ENCODE data around the gene DOCK6.

The DOCK6 gene

DNA sequence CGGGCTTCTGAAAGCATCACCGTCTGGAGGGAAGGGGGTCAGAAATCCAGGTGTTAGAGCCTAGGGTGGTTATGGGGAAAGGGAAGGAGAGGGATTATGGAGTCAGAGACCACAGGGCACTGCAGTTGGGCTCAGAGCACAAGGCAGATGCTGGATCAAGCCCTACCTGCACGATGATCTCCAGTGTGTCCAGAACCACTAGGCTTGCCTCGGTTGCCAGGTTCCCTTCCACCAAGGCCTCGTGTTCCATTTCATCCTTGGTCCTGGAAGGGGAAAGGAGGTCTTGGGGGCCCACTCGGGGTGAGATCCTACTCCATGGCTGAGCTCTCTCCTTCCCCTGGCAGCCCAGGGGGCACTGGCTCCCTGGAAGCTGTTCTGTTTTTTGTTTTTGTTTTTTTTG, 47.9 kb downstream of the DOCK6 start:
- no peaks in the 10 kb centered on the region for H3K36me3 ChIP-seq (ENCODE audit: control insufficient read depth, insufficient read depth, low read length)

GRCh38 chr19:11210656-11210928, 51.7 kb downstream of the DOCK6 start:
- TF ChIP-seq, protein P1, sequence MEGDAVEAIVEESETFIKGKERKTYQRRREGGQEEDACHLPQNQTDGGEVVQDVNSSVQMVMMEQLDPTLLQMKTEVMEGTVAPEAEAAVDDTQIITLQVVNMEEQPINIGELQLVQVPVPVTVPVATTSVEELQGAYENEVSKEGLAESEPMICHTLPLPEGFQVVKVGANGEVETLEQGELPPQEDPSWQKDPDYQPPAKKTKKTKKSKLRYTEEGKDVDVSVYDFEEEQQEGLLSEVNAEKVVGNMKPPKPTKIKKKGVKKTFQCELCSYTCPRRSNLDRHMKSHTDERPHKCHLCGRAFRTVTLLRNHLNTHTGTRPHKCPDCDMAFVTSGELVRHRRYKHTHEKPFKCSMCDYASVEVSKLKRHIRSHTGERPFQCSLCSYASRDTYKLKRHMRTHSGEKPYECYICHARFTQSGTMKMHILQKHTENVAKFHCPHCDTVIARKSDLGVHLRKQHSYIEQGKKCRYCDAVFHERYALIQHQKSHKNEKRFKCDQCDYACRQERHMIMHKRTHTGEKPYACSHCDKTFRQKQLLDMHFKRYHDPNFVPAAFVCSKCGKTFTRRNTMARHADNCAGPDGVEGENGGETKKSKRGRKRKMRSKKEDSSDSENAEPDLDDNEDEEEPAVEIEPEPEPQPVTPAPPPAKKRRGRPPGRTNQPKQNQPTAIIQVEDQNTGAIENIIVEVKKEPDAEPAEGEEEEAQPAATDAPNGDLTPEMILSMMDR (IDR thresholded peaks at IDR 0.05; ENCODE audit: insufficient read depth, low read length, poor library complexity, severe bottlenecking): no peak
- Histone ChIP-seq H3K4me3 (replicated peaks; ENCODE audit: low read depth, low read length) (no peak overlapping the region), H3K27me3 (replicated peaks; ENCODE audit: control insufficient read depth, insufficient read depth, low read length) (no peaks in the 10 kb centered on the region), H3K36me3 (ENCODE audit: control insufficient read depth, insufficient read depth, low read length) (no peaks in the 10 kb centered on the region)
- no peak for DNase-seq (ENCODE audit: extremely low read depth, insufficient read length)

More for the DNA sequence above, 47.9 kb downstream of the DOCK6 start:
- no peaks in the 10 kb centered on the region for H3K27me3 ChIP-seq (replicated peaks; ENCODE audit: control insufficient read depth, insufficient read depth, low read length)
- DNase-seq (ENCODE audit: extremely low read depth, insufficient read length): no peak
- no peak overlapping the region for H3K4me3 ChIP-seq (replicated peaks; ENCODE audit: low read depth, low read length)
- TF ChIP-seq, protein P1 (IDR thresholded peaks at IDR 0.05; ENCODE audit: insufficient read depth, low read length, poor library complexity, severe bottlenecking): no peak

DNA sequence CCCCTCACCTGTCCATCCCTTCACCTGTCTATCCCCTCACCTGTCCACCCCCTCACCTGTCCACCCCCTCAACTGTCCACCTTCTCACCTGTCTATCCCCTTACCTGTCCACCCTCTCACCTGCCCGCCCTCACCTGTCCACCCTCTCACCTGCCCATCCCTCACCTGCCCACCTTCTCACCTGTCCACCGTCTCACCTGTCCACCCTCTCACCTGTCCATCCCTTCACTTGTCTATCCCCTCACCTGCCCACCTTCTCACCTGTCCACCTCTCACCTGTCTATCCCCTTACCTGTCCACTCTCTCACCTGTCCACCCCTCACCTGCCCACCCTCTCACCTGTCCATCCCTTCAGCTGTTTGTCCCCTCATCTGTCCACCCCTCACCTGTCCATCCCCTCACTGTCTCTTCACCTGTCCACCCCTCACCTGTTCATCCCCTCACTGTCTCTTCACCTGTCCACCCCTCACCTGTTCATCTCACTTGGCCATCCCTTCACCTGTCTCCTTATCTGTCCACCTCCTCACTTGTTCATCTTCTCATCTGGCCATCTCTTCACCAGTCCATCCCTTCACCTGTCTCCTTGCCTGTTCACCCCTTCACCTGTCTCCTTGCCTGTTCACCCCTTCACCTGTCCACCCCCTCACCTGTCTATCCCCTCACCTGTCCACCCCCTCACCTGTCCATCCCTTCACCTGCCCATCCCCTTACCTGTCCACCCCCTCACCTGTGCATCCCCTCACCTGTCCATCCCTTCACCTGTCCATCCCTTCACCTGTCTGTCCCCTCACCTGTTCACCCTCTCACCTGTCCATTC, 52.3 kb downstream of the DOCK6 start:
- H3K27me3 ChIP-seq (replicated peaks; ENCODE audit: control insufficient read depth, insufficient read depth, low read length): no peaks in the 10 kb centered on the region
- TF ChIP-seq, protein P1 (IDR thresholded peaks at IDR 0.05; ENCODE audit: insufficient read depth, low read length, poor library complexity, severe bottlenecking): no peak
- no peaks in the 10 kb centered on the region for H3K36me3 ChIP-seq (ENCODE audit: control insufficient read depth, insufficient read depth, low read length)
- no peak for DNase-seq (ENCODE audit: extremely low read depth, insufficient read length)
- no peak overlapping the region for H3K4me3 ChIP-seq (replicated peaks; ENCODE audit: low read depth, low read length)

DNA sequence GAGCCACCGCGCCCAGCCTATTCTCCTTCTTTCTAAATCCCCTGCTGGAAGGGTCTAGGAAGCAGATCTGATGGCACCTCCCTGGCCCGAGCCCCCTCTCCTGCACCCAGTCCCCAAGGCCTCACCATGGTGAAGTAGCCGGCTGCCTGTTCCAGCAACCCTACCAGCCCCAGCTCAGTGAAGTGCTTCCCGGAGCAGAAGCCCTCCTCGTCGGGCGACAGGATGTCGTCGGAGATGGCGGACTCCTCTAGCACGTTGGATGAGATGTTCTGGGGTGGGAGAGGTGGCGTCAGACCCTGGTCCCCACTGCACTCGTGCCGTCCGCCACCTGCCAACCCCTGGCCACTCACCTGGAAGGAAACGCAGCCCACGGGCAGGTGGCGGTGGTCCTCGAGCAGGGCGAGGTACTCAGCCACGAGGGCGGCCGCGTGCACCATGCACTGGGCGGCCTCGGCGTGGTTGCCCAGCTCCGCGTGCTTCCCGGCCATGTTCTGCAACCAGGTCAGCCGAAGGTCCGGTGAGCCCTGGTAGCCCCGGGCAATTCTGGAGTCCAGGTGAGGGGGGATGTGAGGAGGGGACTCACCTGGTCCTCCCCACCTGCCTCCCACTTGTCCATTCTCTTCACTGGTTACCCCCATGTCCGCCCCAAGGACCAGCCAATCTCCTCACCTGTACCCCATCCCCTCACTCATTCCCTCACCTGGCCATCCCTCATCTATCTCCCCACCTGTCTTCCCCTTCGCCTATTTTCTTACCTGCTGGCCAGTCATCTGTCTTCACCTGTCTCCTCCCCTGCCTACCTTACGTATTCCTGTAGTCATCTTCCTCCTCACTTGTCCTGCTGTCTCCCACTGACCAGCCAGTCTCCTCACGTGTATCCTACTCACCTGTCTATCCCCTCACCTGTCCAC, 53.5 kb downstream of the DOCK6 start:
- Histone ChIP-seq H3K36me3 (ENCODE audit: control insufficient read depth, insufficient read depth, low read length) (no peaks in the 10 kb centered on the region), H3K27me3 (replicated peaks; ENCODE audit: control insufficient read depth, insufficient read depth, low read length) (no peaks in the 10 kb centered on the region), H3K4me3 (replicated peaks; ENCODE audit: low read depth, low read length) (no peak overlapping the region)
- DNase-seq (ENCODE audit: extremely low read depth, insufficient read length): no peak
- TF ChIP-seq, protein P1 (IDR thresholded peaks at IDR 0.05; ENCODE audit: insufficient read depth, low read length, poor library complexity, severe bottlenecking): no peak

DNA sequence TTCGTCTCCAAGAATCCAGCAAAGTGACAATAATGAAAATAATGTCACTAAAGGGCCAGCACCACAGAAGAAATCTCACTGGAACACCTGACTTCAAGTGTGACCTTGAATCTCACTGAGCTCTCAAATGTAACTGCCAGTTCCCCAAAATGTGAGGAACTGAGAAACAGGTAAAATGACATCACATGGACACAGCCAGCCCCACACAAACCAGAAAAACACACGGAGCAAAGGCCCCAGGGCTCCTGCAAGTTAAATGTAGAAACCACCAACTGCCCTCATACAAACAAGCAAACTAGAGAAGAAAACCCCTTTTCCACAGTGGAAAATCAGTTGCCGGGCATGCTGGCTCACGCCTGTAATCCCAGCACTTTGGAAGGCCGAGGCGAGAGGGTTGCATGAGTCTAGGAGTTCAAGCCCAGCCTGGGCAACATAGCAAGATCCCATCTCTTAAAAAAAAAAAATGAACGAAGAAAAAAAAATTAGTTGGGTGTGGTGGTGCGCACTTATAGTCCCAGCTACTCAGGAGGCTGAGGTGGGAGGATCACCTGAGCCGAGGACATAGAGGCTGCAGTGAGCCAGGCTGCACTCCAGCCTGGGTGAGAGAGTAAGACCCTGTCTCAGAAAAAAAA, 56.3 kb downstream of the DOCK6 start:
- peak; percentile 56 for DNase-seq (ENCODE audit: extremely low read depth, insufficient read length)
- Histone ChIP-seq H3K36me3 (ENCODE audit: control insufficient read depth, insufficient read depth, low read length) (no peaks in the 10 kb centered on the region), H3K4me3 (replicated peaks; ENCODE audit: low read depth, low read length) (no peak overlapping the region), H3K27me3 (replicated peaks; ENCODE audit: control insufficient read depth, insufficient read depth, low read length) (no peaks in the 10 kb centered on the region)
- TF ChIP-seq, protein P1 (IDR thresholded peaks at IDR 0.05; ENCODE audit: insufficient read depth, low read length, poor library complexity, severe bottlenecking): no peak
